Coronary artery (tissue), 2 donors: ENCODE results near the gene NOL7.

Source experiments
- DNase-seq: peaks from one replicate; pipeline ENCODE4 v3.0.0-alpha.2; 2017; ENCODE audit warnings: low spot score
- H3K27ac ChIP-seq, 2 donors: fragments of 200-600 bp; sonication (generic); one replicate each; pipeline ENCODE4 v1.5.1; 2016 to 2019
- H3K4me3 ChIP-seq: fragments of 200-600 bp; sonication (generic); 2 replicates; pipeline ENCODE4 v1.5.1; 2016; ENCODE audit warnings: mild to moderate bottlenecking, moderate library complexity
- CTCF ChIP-seq: fragments of 200-600 bp; sonication (generic); IDR thresholded peaks from one replicate; pipeline ENCODE4 v1.5.1; 2019; ENCODE audit warnings: antibody characterized with exemption

NOL7 gene

GRCh38 chr6:13581700-13582229 is 33.4 kb upstream of the NOL7 start:
- Histone ChIP-seq H3K4me3 (no peak overlapping the region), H3K27ac (no peak overlapping the region)
- TF ChIP-seq CTCF = no peak
- no peak for DNase-seq

GRCh38 chr6:13586603-13587542 is 28.3 kb upstream of the NOL7 start:
- DNase-seq = no peak
- no peak for TF ChIP-seq CTCF
- H3K4me3 ChIP-seq = no peak overlapping the region
- H3K27ac ChIP-seq = no peak overlapping the region

GRCh38 chr6:13589801-13590200 is 25.3 kb upstream of the NOL7 start:
- no peak for TF ChIP-seq CTCF
- H3K27ac ChIP-seq = no peak overlapping the region
- no peak for DNase-seq
- H3K4me3 ChIP-seq = no peak overlapping the region

GRCh38 chr6:13590574-13591153 is 24.5 kb upstream of the NOL7 start:
- DNase-seq = no peak
- no peak overlapping the region for H3K27ac ChIP-seq
- no peak for TF ChIP-seq CTCF
- H3K4me3 ChIP-seq = no peak overlapping the region

GRCh38 chr6:13591205-13591921 is 23.8 kb upstream of the NOL7 start:
- no peak overlapping the region for H3K4me3 ChIP-seq
- TF ChIP-seq CTCF = no peak
- no peak for DNase-seq

GRCh38 chr6:13593103-13593502 is 22.0 kb upstream of the NOL7 start:
- no peak for DNase-seq
- no peak overlapping the region for H3K27ac ChIP-seq
- H3K4me3 ChIP-seq = no peak overlapping the region
- TF ChIP-seq CTCF = no peak

More at GRCh38 chr6:13591205-13591921, 23.8 kb upstream of the NOL7 start:
- no peak overlapping the region for H3K27ac ChIP-seq
